Inflammatory macrophage treated with lipopolysaccharide for 1 hour (primary cell): Measurements from ENCODE around the gene MYL2.
"Not testable (repeated sequence)": the region's sequence is repeated elsewhere in the genome, so short reads cannot be mapped to it uniquely, and the experiment has no call there.

ENCODE experiments used
- DNase-seq, 2 donors: peaks; one replicate each; pipeline ENCODE4 v3.0.0-alpha.2; 2020 to 2022

Gene MYL2, protein sequence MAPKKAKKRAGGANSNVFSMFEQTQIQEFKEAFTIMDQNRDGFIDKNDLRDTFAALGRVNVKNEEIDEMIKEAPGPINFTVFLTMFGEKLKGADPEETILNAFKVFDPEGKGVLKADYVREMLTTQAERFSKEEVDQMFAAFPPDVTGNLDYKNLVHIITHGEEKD

DNA sequence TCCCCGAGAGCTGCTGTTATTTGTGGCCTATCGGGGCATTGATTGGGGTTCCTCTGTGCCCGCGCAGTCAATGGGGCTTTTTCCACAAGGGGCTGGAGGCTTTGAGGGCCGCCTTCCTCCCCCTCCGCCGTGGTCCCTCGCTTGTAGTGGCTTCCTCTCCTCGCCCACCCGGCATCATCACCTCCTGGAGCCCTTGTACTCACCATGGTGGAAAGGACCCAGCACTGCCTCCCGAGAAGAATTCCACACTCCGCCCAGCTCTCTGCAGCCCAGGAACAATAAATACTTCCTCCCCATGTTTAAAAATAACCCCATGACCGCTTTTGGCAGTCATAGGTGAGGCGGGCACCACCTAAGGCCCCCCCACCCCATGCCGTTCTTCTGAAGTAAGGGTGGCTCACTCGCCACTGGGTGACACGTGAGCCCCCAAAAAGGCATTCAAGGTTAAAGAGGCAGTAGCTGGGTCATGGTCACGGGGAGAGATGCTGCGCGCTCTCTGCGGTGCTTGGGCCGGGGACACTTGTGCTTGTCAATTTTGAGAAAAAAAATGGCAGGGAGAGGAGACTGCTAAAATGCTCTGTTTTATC is at the start of gene MYL2:
TSS of gene MYL2 (minus strand) at position 256 of the 587 bp plus-strand sequence. CDS start at position 206, 50 bp downstream.
- DNase-seq: no peak

- no peak for DNase-seq
Observed at GRCh38 chr12:110966081-110966760, 45.8 kb upstream of the MYL2 start.

- no peak for DNase-seq
Observed at GRCh38 chr12:110965574-110965973, 45.2 kb upstream of the MYL2 start.

DNA sequence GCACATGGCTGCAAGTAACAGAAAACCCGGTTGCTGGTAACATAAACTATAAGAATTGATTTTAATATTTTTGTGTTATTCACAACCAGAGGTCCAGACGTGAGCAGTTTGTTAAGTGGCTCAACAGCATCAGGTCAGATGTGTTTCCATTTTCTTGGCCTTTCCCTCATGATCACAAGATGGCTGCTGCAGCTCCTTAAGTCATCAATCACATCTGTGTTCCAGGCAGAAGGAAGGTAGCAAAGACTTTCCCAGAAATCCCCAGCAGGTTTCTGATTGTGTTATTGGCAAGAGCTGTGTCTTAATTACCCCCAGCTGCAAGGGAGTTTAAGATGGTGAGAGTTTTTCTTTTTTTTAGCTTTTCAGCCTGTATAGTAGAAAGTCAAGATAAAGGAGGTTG is 40.4 kb upstream of the MYL2 start:
- DNase-seq: no peak

GRCh38 chr12:110957652-110958051 is 37.3 kb upstream of the MYL2 start:
- DNase-seq: no peak

GRCh38 chr12:110957159-110957558 is 36.8 kb upstream of the MYL2 start:
- no peak for DNase-seq

DNA sequence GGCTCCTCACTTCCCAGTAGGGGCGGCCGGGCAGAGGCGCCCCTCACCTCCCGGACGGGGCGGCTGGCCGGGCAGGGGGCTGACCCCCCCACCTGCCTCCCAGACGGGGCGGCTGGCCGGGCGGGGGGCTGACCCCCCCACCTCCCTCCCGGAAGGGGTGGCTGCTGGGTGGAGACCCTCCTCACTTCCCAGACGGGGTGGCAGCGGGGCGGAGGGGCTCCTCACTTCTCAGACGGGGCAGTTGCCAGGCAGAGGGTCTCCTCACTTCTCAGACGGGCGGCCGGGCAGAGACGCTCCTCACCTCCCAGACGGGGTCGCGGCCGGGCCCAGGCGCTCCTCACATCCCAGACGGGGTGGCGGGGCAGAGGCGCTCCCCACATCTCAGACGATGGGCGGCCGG is 30.5 kb upstream of the MYL2 start:
- DNase-seq: not testable (repeated sequence)

DNA sequence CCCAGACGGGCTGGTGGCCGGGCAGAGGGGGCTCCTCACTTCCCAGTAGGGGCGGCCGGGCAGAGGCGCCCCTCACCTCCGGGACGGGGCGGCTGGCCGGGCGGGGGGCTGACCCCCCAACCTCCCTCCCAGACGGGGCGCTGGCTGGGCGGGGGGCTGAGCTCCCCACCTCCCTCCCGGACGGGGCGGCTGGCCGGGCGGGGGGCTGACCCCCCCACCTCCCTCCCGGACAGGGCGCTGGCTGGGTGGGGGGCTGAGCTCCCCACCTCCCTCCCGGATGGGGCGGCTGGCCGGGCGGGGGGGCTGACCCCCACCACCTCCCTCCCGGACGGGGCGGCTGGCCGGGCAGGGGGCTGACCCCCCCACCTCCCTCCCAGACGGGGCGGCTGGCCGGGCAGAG is 30.1 kb upstream of the MYL2 start:
- DNase-seq: not testable (repeated sequence)

GRCh38 chr12:110948041-110948440 is 27.7 kb upstream of the MYL2 start:
- DNase-seq: no peak

DNA sequence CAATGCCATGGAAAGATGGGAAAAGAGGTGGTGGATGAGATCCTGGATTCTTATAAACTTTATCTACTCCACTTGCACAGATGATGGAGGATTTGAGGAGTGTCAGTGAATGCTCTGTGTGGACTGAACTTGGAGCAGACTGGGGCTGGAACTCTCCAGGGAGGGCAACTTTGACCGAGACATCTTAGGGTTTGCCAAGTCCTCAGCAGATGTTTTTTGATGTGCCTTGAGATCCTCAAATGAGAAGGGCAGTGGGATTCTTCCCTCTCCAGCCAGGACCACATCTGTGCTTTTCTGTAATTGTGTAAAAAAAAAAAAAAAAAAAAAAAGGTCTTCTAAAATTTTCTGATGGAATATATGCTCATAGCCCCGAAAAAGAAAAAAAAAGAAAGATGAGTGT is 23.0 kb upstream of the MYL2 start:
- DNase-seq: no peak

- DNase-seq: no peak
Observed at GRCh38 chr12:110941391-110941790, 21.0 kb upstream of the MYL2 start.

- DNase-seq: no peak
Observed at GRCh38 chr12:110940933-110941332, 20.6 kb upstream of the MYL2 start.

- DNase-seq: no peak
Observed at GRCh38 chr12:110940296-110940695, 19.9 kb upstream of the MYL2 start.

- peak; percentile 21 to 73 for DNase-seq
Observed at GRCh38 chr12:110937104-110937641, 16.8 kb upstream of the MYL2 start.

GRCh38 chr12:110936367-110937103 is 16.2 kb upstream of the MYL2 start:
- no peak for DNase-seq

GRCh38 chr12:110935588-110935987 is 15.2 kb upstream of the MYL2 start:
- DNase-seq: no peak

DNA sequence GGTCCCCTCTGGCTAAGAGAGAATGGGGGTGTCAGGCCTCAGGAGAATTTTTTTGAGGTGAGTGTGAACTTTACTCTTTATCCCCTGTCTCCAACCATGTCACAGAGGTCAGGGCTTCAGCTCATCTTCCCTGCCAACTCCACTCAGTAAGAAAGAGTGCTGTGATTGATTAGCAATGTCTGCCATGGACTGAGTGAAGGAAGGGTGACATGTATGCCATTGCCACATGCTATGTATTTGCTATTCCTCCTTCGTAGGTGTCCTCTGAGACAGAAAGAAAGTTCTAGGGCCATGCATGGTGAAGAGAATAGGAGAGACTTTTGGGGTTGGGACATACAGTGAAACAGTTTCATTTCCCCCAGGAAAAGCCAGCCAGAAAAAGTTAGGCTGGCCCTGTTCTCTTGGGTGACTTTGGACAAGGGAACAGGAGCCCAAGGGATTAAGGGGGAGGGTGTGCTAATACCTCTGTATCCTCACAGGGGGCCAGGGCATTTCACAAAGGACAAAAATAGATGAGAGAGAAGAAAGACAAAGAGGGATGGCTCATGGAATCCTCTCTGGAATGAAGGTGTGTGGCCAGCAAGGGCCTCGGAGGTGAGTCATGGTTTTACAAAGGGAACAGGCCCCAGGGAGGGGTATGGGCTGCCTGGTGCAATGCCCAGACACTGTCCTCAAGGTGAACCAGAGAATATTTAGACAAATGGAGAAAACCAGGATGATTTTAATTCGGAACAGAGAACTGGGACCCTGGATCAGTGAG is 13.9 kb upstream of the MYL2 start:
- DNase-seq: no peak

DNA sequence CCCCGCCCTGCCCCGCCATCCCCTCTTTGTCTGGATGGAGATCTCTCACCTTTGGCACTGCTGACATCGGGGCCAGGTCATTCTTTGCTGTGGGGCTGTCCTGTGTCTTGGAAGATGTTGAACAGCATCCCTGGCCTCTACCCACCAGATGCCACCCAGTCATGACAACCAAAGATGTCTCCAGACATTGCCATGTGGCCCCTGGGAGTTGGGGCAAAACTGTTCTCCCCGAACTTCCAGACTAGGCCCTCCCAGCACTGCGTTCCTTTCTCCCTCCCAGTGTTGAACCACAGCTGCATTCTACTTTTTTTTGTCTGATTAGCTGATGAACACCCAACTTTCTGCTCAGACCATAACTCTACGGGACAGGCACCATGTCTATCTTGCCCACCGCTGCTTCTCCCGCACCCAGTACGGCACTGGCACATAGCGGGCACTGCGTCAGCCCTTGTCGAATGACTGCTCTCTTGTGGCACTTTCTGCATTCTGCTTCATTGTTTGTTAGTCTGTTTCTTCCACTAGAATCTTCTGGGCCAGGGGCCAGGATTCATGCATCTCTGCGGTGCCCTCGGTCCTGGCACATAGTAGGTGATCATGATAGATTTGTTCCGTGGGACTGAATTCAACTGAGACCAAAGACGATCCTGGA is 13.1 kb upstream of the MYL2 start:
- DNase-seq: no peak

- no peak for DNase-seq
Observed at GRCh38 chr12:110932046-110932445, 11.7 kb upstream of the MYL2 start.

- no peak for DNase-seq
Observed at GRCh38 chr12:110931315-110931728, 10.9 kb upstream of the MYL2 start.

GRCh38 chr12:110930348-110931314 is 10.3 kb upstream of the MYL2 start:
- no peak for DNase-seq
